Inflammatory macrophage treated with lipopolysaccharide for 1 hour (primary cell): ENCODE results near the gene DNAJB6.

Source experiments
- DNase-seq, 2 donors: peaks; one replicate each; pipeline ENCODE4 v3.0.0-alpha.2; 2020 to 2022

Gene DNAJB6

GRCh38 chr7:157411580-157411979, 74.8 kb downstream of the DNAJB6 start:
- no peak for DNase-seq

DNA sequence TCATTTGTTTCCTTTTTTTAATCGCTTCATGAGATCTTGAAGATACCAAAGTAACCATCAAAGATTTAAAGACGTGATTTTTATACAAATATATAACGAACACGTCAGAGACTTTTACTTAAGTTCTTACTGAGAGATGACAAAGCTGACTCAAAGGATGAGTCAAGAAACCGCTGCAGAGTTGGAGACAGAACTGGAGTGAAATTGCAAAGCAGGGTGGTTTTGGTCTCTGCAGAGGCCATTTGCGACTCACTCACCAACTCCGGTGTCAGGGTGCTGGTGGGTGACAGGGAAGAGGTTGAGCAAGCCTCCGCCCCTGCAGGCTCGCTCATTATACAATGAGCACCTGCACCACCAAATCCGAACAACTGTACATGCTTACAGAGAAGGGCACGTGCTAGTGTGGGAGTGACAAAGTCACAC, 75.2 kb downstream of the DNAJB6 start:
- no peak for DNase-seq

DNA sequence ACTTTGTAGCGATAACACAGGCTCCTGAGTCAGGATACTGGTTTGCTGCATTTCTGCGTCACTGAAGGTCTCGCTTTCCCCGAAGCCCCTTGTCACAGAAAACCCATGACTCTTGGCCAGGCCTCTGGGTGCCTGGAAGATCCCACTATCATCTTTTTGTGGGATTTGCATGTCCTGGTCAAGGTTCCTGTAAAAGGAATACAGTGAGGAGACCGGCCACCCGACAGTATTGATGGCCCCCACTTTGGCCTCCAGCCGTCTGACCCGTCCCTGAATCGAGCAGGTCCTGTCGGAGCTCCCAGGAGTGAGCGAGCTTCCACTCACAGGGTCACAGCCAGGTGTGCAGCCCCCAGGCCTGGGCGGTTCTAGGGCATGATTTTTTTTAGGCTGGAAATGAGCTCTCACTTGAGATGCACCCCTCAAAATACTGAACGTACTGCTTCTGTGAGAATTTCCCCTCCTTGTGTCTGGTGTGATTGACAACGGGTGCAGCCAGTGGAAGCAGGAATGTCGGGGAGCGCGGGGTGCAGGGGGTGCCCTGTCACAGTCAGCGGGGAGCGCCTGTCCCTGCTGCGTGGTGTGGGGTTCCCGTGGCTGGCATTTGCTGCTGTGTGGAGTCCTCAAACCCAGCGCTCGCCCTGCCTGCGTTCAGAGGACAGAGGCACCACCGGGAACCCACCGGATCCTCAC, 75.8 kb downstream of the DNAJB6 start:
- DNase-seq: no peak

- DNase-seq: no peak
Observed at GRCh38 chr7:157413881-157414701, 77.3 kb downstream of the DNAJB6 start.

DNA sequence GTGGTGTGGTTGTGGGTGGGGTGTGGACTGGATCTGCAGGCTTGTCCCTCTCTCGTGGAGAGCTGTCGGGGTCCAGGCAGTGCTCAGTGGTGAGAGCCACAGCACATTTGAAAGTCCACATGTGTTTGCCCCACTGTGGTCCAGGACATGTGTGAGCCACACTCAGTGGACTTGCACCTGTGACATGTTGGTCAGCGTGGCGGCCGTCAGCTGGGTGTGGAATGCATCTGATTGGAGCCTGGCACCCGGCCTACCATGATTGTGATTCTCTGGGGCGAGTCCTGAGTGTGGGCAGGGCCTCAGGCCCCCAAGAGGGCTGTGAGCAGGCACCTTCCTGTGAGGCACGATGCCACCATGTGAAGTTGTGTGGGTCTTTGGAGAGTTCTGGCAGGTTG, 77.9 kb downstream of the DNAJB6 start:
- no peak for DNase-seq

DNA sequence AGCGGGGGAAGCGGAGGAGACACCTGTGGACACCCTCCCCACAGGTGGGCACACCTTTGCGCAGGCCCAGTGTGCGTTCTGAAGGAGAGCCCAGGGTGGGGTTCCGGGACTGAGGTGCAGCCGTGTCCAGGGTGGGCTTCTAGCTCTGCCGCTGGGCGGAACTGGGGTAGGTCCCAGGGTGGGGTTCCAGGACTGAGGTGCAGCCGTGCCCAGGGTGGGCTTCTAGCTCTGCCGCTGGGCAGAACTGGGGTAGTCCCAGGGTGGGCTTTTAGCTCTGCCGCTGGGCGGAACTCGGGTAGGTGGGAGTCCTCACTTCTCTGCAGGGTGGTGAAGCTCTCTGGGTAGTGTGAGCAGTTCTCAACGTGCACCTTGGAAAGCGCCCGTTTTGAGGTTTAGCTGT, 78.7 kb downstream of the DNAJB6 start:
- DNase-seq: no peak

GRCh38 chr7:157416011-157416410, 79.2 kb downstream of the DNAJB6 start:
- DNase-seq: no peak

DNA sequence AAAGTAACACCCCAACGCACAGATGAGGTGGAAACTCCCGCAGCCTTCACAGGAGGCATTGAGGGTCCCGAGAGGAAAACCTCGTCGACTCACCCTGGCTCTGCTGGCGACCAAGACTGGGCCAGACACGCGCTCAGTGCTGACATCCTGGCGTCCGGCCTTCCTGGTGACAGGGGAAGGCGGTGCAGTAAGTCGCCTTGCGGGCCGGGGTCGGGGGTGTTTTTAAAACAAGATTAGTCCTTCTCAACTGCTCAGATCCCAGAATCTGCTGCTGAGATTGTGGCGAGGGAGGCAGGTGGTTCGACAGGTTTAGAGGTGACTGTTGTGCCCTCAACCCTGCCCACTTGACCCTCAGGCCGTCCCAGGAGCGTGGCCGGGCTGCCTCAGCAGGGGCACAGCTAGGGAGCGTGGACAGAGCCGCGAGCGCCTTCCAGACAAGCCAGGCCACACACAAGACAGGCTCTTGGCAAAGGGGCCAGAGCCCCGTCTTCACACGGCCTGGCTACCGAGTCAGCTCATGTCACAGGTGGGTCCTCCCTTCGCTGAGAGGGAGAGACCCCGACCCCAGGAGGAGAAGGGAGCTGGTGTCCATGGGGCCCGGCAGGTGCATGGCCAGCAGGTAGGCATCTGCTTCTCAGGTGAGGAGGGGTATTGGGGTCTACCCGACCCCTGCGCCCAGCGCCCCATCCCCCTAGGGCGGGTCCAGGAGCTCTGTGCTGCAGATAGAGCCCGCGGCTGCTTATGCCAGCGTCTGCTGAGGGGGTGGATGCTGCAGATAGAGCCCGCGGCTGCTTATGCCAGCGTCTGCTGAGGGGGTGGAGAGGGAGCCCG, 81.6 kb downstream of the DNAJB6 start:
- no peak for DNase-seq

GRCh38 chr7:157419035-157419293, 82.2 kb downstream of the DNAJB6 start:
- DNase-seq: no peak

- DNase-seq: no peak
Observed at GRCh38 chr7:157422279-157422678, 85.5 kb downstream of the DNAJB6 start.

- DNase-seq: no peak
Observed at GRCh38 chr7:157423348-157423747, 86.5 kb downstream of the DNAJB6 start.

DNA sequence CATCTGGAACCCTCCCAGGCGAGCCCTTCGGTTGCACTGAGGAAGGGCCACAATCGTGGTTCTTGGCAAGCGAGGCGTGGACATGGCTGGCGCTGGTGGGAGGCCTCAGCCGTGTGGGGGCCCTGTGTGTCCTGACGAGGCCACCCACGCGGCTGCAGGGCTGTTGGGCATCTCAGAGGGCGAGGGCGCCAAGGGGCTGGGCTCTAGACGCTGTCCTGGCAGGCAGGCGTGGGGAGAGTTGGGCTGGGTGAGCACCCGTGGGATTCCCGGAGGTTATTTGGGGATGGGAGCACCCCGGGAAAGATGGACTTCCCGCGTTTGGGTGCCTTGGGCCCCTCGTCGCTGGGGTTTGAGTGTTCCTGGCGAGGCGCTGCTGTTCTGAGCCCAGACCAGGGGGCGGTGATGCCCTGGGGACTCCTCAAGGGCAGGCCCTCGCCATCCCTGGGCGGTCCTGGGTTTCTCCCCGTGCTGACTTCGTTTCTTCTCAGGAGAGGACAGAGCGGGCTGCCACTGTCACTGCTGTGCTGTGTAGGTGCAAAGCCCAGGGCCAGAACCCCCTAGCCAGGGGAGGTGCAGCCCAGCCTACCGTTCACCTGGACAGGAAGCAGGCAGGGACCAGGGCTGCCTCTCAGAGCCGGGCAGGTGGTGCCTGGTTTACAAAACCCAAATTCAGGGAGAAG, 87.2 kb downstream of the DNAJB6 start:
- no peak for DNase-seq

DNA sequence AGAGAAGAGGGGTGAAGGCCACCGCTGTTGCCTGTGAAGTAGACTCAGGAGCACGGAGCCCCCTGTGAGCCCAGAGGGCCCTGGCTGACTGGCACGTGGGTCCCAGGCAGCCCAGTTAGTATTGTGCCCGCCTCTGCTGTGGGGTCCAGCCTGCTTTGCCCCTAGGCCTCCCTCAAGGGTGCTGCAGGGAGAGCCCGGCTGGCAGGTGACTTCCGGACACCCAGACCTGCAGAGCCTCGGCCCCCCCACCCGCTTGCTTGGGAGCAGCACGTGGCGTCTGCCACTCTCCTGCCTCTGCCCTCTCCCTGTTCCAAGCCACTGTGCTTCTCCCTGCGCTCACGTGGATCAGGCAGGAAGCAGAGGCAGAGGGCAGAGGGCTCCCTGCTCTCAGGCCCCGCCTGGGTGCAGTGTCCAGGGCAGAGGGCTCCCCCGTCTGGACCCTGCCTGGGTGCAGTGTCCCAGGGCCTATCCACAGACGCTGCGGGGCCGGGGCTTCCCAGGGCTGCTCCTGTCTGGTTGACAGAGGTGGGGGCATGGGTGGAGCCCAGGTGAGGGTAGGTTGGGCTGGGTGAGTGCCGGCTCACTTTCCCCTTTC, 88.4 kb downstream of the DNAJB6 start:
- DNase-seq: no peak

GRCh38 chr7:157425761-157426160, 89.0 kb downstream of the DNAJB6 start:
- DNase-seq: no peak

GRCh38 chr7:157426463-157427301, 89.9 kb downstream of the DNAJB6 start:
- no peak for DNase-seq

DNA sequence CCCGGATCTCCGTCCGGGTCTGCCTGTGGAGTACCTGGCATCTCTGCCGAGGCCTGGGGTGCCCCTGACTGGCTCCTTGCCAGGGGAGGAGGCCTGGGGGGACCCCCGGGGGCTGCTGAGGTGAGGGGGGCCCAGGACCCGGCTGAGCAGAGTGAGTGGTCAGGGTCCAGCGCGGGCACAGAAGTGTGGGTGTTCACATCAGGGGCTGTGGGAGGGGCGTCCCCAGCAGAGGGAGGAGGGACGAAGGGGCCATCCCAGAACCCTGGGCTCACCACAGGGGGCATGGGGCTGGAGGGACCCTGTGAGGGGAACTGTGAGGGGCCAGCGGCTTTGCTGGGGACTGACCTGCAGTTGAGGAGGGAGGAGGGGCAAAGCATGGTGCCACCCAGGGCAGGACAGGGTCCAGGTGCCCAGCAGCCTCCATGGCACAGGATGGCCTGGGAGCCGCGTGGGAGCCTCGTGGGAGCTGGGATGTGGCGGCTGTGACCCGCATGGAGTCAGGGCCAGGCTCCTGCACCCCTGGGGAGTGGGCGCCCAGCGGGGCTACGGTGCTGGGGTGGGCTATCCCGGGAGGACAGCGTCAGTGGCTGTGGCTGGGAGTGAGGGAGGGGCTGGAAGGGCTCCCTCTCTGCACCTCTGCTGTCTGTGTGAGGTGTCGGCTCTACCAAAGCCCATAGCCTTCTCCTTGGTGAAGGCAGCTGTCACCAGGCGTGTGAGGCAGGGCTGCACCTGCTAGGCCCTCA, 91.2 kb downstream of the DNAJB6 start:
- no peak for DNase-seq

- DNase-seq: no peak
Observed at GRCh38 chr7:157428554-157428945, 91.7 kb downstream of the DNAJB6 start.

DNA sequence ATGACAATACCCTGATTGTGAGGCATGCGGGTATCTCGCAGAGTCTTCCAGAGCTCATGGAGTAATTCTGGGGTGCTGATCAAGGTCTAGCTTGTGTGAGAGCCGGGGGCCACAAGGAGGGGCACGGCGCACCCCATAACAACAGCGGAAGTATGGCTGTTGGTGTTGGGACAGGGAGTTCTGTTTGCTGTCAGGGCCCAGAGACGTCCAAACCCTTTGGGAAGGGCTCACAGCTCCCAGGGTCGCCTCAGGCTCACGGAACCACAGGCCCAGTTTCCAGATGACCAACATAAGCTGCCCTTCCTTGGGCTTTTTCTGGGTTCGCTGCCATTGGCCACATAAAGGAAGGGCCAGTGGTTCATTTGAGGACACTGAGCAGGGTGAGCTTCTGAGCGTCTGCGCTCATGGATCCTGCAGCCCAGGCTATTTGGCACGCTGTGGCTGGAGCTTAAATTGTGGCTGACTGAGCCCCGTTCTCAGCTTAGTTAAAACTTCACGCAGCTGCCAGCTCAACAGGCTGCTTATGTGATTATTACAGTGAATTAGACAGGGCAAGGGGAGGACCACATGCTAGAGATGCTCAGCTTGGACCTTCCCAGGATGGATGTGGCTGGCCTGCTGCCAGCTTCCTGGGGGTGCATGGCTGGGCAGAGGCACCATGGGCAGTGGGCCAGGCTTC, 92.3 kb downstream of the DNAJB6 start:
- no peak for DNase-seq

DNA sequence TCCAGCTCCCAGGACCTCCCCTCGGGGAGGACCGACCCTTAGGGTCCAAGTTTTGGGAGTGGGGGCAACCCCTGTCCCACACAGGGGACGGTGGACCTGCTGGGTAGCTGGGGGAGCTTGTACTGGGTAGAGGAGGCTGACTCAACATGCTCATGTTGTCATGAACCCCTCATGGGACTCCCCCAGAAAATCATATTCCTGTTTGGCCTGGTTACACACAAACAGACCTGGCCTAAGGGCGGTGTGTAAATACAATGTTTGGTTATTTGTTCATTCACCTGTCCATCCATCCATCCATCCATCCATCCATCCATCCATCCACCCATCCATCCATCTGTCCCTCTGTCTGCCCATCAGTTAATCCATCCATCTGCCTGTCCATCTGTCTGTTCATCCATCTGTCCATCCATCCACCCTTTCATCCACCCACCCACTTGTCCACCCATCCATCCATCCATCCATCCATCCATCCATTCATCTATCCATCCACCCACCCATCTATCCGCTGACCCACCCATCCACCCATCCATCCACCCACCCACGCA, 92.9 kb downstream of the DNAJB6 start:
- DNase-seq: no peak

DNA sequence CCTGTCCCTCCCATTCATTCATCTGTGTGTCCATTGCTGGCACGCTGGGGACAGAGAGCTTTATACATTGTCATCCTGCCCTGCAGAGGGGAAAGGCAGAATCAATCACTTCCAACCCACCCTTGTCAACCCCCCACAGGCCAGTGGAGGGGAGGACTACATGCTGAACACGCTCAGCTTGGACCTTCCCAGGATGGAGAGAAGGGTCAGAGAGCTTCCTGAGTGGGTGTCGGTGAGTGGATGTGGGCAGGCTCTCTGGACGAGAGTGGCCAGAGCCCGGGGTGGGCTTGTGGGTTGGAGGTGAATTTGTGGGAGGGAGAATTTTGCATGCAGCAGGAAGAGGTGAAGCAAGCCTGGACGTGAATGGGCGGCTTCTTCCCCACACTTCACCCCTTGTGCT, 93.9 kb downstream of the DNAJB6 start:
- no peak for DNase-seq
